GM21381 (cell line): ENCODE data around the gene BAHCC1.
A peak's percentile ranks its signal among the peaks of the same experiment; 100 is the strongest.

Experiments
- ATAC-seq: cut with Tn5 transposase; IDR thresholded peaks from one replicate; pipeline ENCODE4 v1.9.1; 2021; ENCODE audit warnings: mild to moderate bottlenecking, moderate library complexity; ENCODE audit not compliant: unreplicated experiment

The BAHCC1 gene

GRCh38 chr17:81386141-81386645, 9.1 kb upstream of the BAHCC1 start:
- ATAC-seq, result no peak

GRCh38 chr17:81386646-81387099, 8.6 kb upstream of the BAHCC1 start:
- no peak for ATAC-seq

GRCh38 chr17:81387100-81388090, 7.9 kb upstream of the BAHCC1 start:
- no peak for ATAC-seq

GRCh38 chr17:81388091-81388611, 7.1 kb upstream of the BAHCC1 start:
- ATAC-seq, result no peak

GRCh38 chr17:81388612-81389367, 6.5 kb upstream of the BAHCC1 start:
- no peak for ATAC-seq

GRCh38 chr17:81389585-81389984, 5.7 kb upstream of the BAHCC1 start:
- ATAC-seq, result no peak

- no peak for ATAC-seq
These were observed 5.0 kb upstream of the BAHCC1 start for GRCh38 chr17:81390029-81390872.

- no peak for ATAC-seq
These were observed 4.4 kb upstream of the BAHCC1 start for GRCh38 chr17:81390873-81391255.

GRCh38 chr17:81391293-81391935, 3.8 kb upstream of the BAHCC1 start:
- no peak for ATAC-seq

GRCh38 chr17:81391936-81392908, 3.0 kb upstream of the BAHCC1 start:
- no peak for ATAC-seq

- no peak for ATAC-seq
These were observed 2.2 kb upstream of the BAHCC1 start for GRCh38 chr17:81392909-81393654.

- ATAC-seq, result peak; percentile 54
These were observed 1.4 kb upstream of the BAHCC1 start for GRCh38 chr17:81393684-81394376.

GRCh38 chr17:81394377-81394920, 808 bp upstream of the BAHCC1 start:
- ATAC-seq, result no peak

GRCh38 chr17:81395600-81396277, 482 bp downstream of the BAHCC1 start:
- ATAC-seq, result no peak

GRCh38 chr17:81396278-81396721, 1.0 kb downstream of the BAHCC1 start:
- ATAC-seq, result no peak

- ATAC-seq, result no peak
These were observed 1.6 kb downstream of the BAHCC1 start for GRCh38 chr17:81396722-81397313.
